Fibroblast of the conjunctiva (primary cell): ENCODE measurements around the gene CFAP221.

ENCODE experiments used
- DNase-seq: peaks from one replicate; pipeline ENCODE4 v3.0.0-alpha.2; 2010; ENCODE audit warnings: low read depth

Gene CFAP221

DNA sequence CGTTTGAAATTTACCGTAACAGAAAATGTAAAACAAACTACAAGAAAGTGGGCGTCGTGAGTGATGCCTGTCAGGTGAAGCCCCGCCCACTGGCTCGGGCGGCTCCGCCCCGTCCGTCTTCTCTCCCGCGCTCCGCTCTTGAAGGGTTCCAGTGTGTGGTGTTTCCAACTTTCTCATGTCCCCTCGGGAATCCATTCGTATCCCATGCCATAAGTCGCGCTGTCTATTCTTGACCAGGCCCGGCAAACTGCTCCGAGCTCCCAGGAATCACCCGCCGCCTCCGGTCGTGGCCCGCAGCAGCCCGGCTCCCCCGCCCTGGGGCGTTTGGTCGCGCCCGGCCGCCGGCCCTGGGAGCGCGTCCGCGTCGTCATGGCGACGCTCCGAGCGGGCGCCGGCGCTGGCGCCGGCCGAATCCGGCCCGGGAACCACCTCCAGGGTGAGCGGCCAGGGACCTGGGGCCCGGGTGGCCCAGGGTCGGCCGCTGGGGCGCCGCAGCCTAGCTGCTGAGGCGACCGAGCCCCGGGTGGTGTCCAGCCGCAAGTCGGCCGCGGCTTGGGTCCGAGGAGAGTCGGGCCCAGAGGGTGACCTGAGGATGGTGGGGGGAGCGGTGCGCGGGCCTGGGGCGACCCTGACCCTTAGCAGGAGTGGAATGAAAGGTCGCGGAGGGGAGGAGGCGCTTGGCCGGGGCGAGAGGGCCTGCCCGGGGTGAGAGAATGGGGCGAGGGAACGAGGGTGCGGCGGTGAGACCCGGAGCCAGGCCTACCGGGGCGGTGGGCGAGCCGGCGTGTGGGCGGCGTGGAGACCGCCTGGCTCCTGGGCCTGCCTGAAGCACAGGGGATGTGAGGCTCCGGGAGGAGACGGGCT lies at the start of gene CFAP221:
Gene CFAP221, plus strand, starts transcription at position 375 of the 864 bp plus-strand sequence. CDS start 1,683 bp downstream, outside the sequence.
- peak; percentile 38 for DNase-seq

DNA sequence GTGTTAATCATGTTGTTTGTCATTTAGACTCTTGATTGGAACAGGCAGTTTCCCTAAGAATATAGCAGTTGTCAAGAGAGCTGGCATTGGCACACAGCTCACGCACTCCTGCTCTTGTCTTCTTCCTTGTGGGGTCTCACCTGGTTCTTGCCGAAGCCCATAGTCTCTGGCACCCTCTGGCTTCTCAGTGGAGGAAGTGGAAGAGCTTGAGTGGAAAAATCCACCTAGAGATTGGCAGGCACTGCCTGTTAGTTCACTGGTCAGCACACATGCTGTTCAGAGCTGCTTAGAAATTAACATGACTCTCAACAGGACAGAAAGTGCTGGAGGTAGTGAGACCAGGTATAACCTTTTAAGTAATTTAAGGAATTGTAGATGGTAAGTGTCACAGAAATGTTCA lies 48.3 kb upstream of the CFAP221 start:
- no peak for DNase-seq

DNA sequence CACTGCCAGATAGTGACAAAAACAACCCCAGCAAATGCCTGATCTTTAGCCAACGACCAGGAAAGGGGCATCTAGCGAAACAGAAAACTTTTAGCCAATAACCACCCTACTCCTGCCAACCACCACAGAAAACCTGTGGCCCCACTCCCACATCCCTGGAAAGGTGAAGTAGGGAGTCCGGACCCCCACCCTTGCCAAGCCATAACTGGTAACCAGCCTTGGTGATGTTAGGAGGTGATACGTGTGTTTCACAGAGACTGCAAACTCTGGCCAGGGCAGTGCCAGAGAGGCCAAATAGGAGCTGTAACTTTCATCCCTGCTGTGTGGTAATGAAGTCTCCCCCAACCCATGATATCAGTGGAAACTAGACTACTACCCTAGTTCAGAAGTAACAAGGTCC lies 47.6 kb upstream of the CFAP221 start:
- DNase-seq: no peak

DNA sequence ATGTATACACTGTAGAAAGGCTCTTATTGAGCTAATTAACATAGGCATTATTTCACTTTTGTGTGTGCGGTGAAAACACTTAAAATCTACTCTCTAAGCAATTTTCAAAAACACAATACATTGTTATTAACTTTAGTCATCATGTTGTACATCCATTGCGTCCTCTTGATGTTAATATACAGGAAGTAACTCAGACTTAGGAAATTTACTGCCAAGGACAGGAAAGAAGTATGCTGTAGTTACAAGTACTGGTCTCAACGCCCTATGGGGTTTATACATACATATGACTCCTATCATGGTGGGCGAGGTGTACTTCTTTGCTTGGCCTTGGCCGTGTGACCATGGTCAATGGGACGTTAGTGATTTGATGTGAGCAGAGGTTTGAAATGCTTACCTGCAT lies 35.5 kb upstream of the CFAP221 start:
- DNase-seq: no peak

DNA sequence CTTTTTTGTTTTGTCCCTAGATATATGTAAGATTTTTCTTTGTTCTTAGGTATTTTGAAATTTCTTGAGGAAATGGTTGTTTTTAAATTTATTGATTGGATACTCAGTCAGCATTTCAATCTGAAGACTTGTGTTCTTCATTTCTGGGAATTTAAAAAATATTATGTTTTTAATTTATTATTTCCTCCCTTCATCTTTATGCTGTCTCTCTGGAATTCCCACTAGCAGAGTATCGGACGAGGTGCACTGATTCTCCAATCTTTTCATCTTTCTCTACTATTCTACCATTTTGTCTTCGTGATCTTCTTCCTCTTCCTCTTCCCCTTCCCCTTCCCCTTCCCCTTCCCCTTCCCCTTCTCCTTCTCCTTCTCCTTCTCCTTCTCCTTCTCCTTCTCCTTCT lies 32.3 kb upstream of the CFAP221 start:
- DNase-seq: no peak

DNA sequence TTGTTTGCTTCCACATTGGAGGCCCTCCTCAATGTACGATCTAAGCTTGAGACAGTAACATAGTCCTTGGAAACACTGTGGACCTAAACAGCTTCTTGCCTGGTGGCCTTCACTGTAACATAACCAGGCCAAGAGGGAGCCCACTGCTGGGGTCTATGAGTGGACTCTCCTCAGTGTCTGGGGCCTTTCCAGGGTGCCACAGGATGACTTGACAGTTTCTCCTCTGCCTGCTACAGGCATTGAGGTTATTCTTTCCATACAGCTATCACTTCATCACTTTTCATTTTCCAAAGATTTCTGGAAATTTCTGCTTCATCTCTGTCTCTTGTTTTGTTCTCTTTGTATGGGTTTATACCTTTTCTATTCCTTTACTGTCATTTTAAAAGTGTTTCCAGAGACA lies 31.3 kb upstream of the CFAP221 start:
- DNase-seq: no peak

DNA sequence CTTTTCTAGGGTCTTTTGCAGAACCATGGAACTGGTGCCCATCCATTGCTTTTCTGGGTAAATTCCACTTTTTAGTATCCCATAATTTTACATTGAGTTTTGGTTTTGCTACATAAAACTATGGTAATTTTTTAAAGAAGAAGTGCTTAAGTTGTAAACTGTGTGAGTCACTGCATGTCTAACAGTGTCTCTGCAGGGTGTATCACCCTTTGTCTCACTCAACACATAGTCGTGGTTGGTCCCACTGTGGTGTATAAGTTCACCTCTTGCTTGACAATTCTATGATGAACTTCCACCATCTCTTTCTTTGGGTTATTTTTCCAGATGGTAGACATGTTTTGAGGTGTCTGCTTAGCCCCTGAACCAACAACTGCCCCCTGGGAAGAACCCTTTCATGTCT lies 30.4 kb upstream of the CFAP221 start:
- DNase-seq: no peak

DNA sequence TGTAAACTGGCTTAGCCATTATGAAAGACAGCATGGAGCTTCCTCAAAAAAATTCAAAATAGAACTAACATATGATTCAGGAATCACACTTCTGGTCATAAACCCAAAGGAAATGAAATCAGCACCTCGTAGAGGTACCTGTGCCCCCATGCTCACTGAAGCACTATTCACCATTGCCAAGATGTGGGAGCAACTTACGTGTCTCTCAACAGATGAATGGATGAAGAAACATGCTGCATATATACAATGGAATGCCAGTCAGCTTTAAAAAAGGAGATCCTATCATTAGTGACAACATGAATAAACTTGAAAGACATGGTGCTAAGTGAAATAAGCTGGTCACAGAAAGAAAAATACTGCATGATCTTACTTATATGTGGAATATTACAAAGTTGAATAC lies 28.1 kb upstream of the CFAP221 start:
- DNase-seq: no peak

DNA sequence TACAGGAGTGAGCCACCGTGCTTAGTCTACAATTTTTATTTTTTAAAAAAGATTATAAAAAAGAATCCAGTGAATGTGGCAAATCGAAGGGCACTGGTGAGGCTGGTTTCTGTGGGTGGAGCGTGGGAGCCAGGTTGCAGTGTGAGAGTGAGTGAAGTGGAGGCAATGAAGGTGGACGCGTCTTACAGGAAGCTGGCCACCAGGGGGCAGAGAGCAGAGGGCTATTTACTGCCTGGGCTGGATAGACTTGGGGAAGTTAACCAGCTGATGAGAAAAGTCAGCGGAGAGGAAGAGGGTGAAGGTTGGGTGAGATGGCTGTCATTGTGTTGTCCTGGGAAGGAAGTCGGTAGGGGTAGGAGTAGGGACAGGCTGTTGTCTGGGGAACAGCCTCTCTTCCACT lies 26.8 kb upstream of the CFAP221 start:
- no peak for DNase-seq

DNA sequence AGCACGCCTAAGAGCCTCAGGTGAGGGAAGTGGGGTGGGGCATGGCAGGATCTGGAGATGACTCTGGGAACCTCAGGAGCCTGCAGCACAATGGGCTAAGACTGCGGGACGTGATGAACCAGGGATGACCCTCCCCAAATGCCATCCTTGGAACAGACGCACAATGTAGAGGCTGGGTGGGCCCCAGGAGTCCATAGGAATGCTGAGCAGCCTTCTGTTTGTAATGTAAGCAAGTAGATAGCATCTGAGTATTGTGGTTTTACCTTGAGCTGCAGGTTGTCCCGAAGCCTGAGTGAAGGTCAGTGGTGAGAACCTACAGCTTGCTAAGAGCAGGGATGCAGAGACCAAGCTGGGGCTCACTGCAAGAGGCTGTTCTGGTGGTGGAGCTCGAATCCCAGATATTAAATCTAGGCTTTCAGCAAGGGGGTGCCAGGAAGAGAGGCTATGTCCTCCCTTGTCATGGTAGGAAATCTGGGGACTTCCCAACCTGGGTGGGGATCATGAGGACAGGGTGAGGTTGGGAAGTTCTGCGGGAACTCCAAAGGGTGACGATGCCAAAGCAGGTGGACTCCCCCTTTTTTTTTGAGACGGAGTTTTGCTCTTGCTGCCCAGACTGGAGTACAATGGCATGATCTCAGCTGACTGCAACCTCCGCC lies 25.7 kb upstream of the CFAP221 start:
- DNase-seq: no peak

DNA sequence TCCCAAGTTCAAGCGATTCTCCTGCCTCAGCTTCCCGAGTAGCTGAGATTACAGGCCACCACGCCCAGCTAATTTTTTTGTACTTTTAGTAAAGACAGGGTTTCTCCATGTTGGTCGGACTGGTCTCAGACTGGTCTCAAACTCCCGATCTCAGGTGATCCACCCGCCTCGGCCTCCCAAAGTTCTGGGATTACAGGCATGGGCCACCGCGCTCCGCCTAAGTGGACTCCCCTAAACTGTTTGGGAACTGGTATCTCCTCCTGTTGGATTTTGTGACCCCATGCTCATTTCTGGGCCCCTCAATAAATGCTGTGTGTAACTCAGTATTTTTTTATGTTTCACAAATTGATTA lies 25.2 kb upstream of the CFAP221 start:
- DNase-seq: no peak

DNA sequence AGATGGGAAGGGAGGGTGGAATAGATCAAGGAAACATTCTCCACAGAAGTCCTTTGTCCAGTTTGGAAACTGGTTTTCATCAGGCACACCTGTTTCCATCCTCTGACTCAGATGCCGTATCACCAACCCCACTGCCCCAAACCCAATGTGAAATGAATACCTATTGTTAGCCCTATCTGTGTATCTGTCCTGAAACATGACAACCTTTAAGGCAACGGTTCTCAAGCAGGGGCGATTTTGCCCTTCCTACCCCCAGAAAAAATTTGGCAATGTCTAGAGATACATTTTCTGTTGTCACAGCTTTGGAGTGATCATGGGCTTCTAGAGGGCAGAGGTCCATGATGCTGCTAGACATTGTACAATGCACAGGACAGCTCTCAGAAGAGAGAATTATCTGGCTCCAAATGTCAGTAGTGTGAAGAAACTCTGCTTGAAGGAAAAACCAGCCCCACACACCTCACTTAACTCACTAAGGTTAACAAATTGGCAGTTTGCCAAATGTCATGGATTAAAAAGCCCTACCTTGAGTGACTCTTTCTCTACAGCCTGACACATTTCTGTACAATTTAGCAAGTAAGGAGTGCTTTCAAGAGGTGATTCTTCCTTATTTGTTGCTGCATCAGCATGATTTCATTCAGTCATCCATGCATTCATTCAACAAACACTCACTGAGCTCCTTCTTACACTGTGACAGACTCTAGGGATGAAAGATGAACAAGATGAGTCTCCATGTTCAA lies 23.4 kb upstream of the CFAP221 start:
- no peak for DNase-seq

DNA sequence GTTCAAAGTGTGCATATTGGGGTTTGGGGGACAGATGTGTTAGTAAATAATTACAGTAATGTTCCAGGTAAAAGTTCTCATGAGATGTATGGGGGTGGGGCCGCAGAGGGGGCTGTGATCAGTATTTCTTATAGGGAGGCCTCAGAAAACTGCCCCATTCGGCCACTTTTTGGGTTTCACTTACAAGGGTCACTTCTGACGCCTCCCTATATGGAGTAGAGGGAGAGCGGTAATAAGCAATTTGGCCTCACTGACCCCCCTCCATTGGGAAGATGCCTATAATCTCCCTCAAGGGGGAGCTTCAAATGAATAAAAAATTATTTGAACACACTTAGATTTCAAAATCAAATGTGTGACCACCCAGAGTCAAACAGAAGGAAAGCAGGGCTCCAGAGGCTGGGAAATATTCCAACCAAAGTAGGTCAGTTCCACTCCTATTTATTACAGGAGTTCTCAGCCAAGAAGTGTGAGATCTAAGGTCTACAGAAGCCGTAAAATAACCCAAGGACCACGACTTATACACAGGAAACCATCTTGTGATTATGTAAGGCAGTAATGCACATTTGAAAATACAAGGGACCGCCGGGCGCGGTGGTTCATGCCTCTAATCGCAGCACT lies 22.7 kb upstream of the CFAP221 start:
- DNase-seq: no peak

DNA sequence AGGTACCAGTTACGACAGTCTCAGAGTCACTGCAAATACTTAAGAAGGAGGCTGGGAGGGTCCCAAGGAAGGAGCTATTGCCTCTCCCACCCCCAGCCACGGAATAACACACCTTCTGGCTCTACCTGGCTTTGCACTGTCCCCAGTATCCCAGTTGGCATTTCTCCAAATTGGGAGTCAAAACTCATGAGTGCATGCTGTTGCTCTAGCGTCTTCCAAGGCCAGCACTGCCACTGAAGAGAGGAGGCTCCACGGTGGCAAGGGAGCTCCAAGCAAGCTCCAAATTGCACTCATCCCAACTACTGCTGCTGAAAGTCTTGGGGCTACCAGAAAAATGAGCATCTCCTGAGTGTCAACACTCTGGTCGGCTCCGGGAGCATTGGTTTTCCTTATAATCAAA lies 21.6 kb upstream of the CFAP221 start:
- no peak for DNase-seq

DNA sequence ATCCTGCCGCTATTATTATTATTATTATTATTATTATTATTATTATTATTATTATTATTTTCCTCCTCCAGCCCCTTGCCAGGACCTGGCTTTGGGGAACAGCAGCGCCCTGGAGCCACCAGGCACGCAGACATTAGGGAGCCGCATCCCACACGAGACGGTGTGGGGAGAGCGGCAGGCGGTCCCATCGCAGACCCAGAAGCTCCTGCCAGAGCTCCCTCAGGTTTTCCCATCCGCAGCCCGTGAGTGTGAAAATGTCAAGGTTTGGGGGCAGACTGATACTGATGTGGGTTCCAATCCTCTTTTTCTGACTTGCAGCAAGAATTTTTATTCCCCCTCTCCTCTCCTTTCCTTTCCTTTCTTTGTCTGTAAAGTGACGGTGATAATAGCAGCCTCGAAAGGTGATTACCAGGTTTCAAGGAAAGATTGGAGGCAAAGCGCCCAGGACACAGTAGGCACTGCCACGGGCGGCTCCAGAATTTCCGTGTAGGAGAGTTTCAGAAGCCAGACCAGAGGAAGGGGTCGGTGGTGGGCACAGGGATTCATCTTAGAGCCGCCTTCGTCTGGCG lies 20.8 kb upstream of the CFAP221 start:
- DNase-seq: no peak

DNA sequence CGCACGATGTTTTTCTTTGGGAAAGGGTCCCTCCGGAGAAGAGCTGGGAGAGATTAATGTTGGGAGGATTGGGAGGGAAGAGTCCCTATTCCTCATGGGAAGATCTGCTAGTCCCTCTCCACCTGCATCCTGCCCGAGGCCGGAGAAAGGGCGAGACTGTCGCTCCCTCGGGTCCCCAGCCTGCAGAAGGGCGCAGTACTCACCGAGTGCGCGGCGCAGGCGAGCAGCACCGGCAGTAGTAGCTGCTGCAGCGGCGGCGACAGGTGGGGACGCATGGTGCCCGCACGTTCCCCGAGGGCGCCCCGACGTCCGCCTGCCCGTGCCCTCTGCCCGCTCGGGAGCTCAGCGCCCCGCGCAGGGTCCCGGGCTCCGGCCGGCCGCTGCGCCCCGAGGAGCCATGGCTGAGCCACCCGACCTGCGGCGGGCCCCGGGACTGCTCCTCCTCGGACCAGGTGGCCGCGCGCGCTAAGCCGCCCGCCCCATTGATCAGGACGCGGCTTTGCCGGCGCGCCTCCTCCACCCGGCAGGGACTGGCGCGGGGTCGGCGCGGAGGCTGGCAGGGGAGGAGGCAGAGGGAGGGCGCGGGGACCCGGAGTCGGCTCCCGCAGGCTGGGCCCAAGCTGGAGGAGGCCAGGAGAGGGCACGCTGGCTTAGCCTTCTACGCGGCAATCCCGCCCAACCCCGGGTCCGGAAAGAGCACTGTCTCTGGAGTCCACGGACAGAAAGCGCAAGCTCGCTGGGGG lies 20.1 kb upstream of the CFAP221 start, which contains the start of gene SCTR:
Gene SCTR, minus strand, starts transcription at position 532 of the 743 bp plus-strand sequence. Its CDS starts 257 bp downstream, at position 275.
- no peak for DNase-seq

DNA sequence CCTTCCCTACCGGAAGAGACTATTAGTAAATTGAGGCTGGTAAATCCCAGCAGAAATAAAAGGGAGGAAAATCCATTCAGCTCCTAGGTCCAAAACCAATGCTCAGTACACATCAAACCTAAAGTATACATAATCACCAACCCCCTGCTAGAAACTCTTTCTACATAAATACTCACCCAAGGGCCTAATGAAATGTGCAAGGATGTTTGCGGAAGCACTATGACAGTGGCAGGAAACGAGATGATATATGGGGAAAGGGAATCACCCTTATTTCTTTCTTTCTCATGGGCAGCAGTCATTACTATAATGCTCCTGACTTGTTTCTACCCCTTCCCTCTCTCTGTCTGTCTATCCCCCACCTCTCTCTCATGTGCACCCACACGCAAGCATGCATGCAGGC lies 18.6 kb upstream of the CFAP221 start:
- no peak for DNase-seq

DNA sequence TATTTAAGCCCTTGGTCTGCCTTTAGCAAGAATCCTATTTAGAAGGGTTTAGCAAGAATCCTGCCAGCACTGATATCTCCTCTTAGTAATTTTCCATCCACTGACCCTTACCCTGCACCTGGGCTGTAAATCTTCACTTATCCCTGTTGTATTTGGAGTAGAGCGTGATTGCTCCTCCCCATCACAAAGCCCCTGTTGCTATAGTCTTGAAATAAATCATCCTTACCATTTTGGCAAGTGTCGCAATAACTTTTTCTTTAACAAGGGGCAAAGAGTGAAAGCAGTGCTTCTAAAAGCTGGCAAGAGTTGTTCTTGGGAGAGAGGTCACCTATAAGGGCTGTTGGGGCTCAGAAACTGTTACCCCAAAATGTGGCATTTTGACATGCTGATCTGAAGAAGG lies 16.2 kb upstream of the CFAP221 start:
- no peak for DNase-seq

DNA sequence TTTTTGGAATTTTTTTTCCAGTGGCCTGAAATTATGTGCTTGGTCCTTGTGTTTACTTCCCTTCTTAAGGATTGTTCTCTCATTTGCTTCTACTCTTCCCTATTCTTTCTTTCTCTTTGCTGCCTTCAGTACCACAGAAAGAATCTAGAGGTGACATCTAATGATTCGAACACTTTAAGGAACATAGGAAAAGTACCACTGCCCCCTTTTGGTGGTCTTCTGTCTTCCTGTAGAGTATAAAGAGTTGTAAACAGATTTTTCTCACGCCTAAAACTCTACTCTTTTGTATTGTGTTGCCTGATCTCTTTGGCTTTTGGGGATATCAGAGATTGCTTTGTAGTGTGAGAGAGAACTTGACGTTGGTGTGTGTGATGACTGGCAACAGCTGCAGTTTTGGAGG lies 13.0 kb upstream of the CFAP221 start:
- DNase-seq: no peak

DNA sequence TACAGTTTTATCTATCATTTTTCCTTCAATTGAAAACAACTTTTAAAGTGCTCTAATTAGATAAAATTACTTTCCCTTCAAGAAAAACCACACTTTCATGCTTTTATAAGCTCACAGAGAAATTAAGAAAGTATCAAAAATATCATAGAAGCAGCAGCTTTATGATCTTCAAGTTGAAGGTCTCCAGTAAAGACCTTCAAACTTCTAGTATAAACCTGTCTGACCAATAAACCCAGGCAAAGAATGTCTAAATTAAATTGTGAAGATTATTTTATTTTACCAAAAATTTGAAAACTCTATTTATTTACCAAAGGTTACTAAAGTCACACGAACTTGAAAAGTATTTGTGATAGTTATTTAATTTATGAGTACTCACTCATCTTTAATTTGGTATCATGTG lies 10.7 kb upstream of the CFAP221 start:
- no peak for DNase-seq

DNA sequence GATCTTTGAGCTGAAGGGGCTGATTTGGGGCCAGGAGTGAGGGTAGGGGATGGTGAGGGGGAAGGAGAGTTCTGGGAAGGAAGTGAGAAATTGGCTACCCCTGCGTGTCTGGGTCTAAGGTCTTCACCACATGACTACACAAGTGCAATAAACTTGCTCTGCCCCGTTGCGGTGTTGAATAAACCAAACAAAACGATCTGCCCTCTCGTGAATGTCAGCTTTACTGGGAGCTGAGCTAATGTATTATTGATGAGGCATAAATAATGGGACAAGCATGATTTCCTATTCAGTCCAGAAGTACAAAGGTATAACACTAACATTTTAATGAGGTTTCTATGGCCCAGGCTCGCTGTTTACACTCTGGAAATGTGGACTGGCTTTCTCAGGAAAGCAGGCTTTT lies 8.0 kb upstream of the CFAP221 start:
- DNase-seq: no peak
